ENCODE measurements around the gene COPG1. TPM values are rescaled to one million over a fixed set of nuclear protein-coding genes. Genes with fewer than 3 reads are reported as not detected.

Gene COPG1
- total and polyA plus RNA-seq, 2 of the 13 experiments (the other 11 are each of a cell fraction or from before 2014, with no cell fraction given) = 98.6 to 166 TPM

DNA sequence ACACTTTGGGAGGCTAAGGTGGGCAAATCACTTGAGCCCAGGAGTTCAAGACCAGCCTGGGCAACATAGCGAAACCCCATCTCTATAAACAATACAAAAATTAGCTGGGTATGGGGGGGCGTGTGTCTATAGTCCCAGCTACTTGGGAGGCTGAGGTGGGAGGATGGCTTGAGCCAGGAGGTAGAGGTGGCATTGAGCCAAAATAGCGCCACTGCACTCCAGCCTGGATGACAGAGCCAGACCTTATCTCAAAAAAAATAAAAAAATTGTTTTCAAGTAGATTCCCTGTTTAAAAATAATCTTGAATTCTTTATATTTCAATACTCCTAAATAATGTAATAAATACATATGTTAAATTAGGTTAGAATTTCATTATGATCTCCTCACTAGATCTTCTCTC lies 39.0 kb downstream of the COPG1 start:
- no peak overlapping the region for H2AFZ ChIP-seq (ENCODE audit: low read length)
- ATAC-seq = no peak
- no peak overlapping the region for H3K9ac ChIP-seq (ENCODE audit: insufficient read depth, low read depth, low read length)
- no peaks in the 10 kb centered on the region for H3K27me3 ChIP-seq (ENCODE audit: control insufficient read depth in 1 of 2, insufficient read depth in 2 of 2, low read length in 2 of 2)
- no peak overlapping the region for H3K4me3 ChIP-seq (replicated peaks in 1 of 3; ENCODE audit: insufficient read depth in 1 of 3, low read depth in 2 of 3, low read length in 3 of 3)
- H3K27ac ChIP-seq (ENCODE audit: extremely low read length, insufficient read depth, low read length) = no peak overlapping the region
- 98% methylated on average over 3 of the region's 3 CpGs for WGBS (ENCODE audit: low lambda C conversion rate)
- intact Hi-C loops (cut with micrococcal nuclease; ENCODE audit: unreplicated experiment) = no loop called here
- ChIA-PET POLR2A (no interaction called here), CTCF (ENCODE audit: low intra/inter-chr PET ratio, low total read pairs) (no interaction called here)
- peaks cover 8% of the 10 kb centered on the region for H3K4me1 ChIP-seq (ENCODE audit: insufficient read depth, low read length)
- no peak for DNase-seq (ENCODE audit: low spot score)
- no TSS peak for BruUV-seq (replicated peaks)
- no peak for FAIRE-seq
- no peak overlapping the region for H3K4me2 ChIP-seq (ENCODE audit: low read depth, low read length)
- no peaks in the 10 kb centered on the region for H3K9me3 ChIP-seq (ENCODE audit: low read length)
- H4K20me1 ChIP-seq (ENCODE audit: insufficient read depth, low read length) = no peaks in the 10 kb centered on the region
- in situ Hi-C loops (cut with HindIII; ENCODE audit: extremely low pct_ligation_motif_present, low pct_unique_long_range_greater_than_20kb) = no loop called here
- peaks cover 2 to 37% of the 10 kb centered on the region in 2 experiments; a peak in 3 of 5 replicates for H3K36me3 ChIP-seq (replicated peaks in 1 of 2; ENCODE audit: control insufficient read depth in 1 of 2, insufficient read depth in 2 of 2, low read length in 2 of 2)
- H3K79me2 ChIP-seq (ENCODE audit: insufficient read depth, low read length) = no peaks in the 10 kb centered on the region
- no peak for TF ChIP-seq ZNF572 (CRISPR knock-in tag; IDR thresholded peaks at IDR 0.05)
- no peak for TF ChIP-seq ZFP62 (CRISPR knock-in tag; IDR thresholded peaks at IDR 0.05)
- TF ChIP-seq ZNF557 (CRISPR knock-in tag; IDR thresholded peaks at IDR 0.05) = no peak
- no peak for TF ChIP-seq NBN (conservative IDR thresholded peaks at IDR 0.05)
- TF ChIP-seq KLF12 (CRISPR knock-in tag; IDR thresholded peaks at IDR 0.05; ENCODE audit: borderline replicate concordance) = no peak
- no peak for TF ChIP-seq ZNF451 (CRISPR knock-in tag; IDR thresholded peaks at IDR 0.05)
- no peak for TF ChIP-seq ZNF792 (CRISPR knock-in tag; IDR thresholded peaks at IDR 0.05)
- TF ChIP-seq FOXA1 (IDR thresholded peaks at IDR 0.05) = no peak
- TF ChIP-seq FOXA1 (CRISPR knock-in tag; IDR thresholded peaks at IDR 0.05) = no peak
- no peak for TF ChIP-seq HCFC1 (IDR thresholded peaks at IDR 0.05; ENCODE audit: low read depth, low read length)
- no peak for TF ChIP-seq FOXK2 (IDR thresholded peaks at IDR 0.05)
- TF ChIP-seq EED (CRISPR knock-in tag; IDR thresholded peaks at IDR 0.05) = no peak
- no peak for TF ChIP-seq ZNF446 (CRISPR knock-in tag; IDR thresholded peaks at IDR 0.05)
- TF ChIP-seq ZNF350 (CRISPR knock-in tag; IDR thresholded peaks at IDR 0.05; ENCODE audit: borderline replicate concordance, low read depth) = no peak
- no peak for TF ChIP-seq ZNF510 (CRISPR knock-in tag; IDR thresholded peaks at IDR 0.05; ENCODE audit: low read depth)
- TF ChIP-seq ZNF382 (CRISPR knock-in tag; IDR thresholded peaks at IDR 0.05; ENCODE audit: borderline replicate concordance) = no peak
- TF ChIP-seq, protein P1, sequence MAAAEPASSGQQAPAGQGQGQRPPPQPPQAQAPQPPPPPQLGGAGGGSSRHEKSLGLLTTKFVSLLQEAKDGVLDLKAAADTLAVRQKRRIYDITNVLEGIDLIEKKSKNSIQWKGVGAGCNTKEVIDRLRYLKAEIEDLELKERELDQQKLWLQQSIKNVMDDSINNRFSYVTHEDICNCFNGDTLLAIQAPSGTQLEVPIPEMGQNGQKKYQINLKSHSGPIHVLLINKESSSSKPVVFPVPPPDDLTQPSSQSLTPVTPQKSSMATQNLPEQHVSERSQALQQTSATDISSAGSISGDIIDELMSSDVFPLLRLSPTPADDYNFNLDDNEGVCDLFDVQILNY (CRISPR knock-in tag; conservative IDR thresholded peaks at IDR 0.05) = no peak
- no peak for TF ChIP-seq TOE1 (CRISPR knock-in tag; IDR thresholded peaks at IDR 0.05)
- no peak for TF ChIP-seq MED8 (CRISPR knock-in tag; IDR thresholded peaks at IDR 0.05; ENCODE audit: insufficient replicate concordance)
- no peak for TF ChIP-seq GFI1 (CRISPR knock-in tag; IDR thresholded peaks at IDR 0.05; ENCODE audit: borderline replicate concordance)
